GM23338 (cell line): Measurements from ENCODE around the gene ST6GALNAC6.

Source experiments
- CREB1 ChIP-seq: fragments of 250-450 bp; sonication (Bioruptor Pico); IDR thresholded peaks from 2 replicates; pipeline ENCODE4 v1.5.0; 2020; ENCODE audit warnings: low read depth, mild to moderate bottlenecking, moderate library complexity
- EZH2 ChIP-seq: fragments of 200-600 bp; sonication (generic); IDR thresholded peaks from one replicate; pipeline ENCODE4 v1.8.0; 2017; ENCODE audit warnings: antibody characterized with exemption, mild to moderate bottlenecking, low read depth; ENCODE audit not compliant: unreplicated experiment
- POLR2AphosphoS5 ChIP-seq: IDR thresholded peaks from 2 replicates; pipeline ENCODE4 v1.6.1; 2016; ENCODE audit warnings: antibody characterized with exemption, low read depth
- REST ChIP-seq: IDR thresholded peaks from one replicate; pipeline ENCODE4 v1.6.1; 2018; ENCODE audit warnings: antibody characterized with exemption; ENCODE audit not compliant: unreplicated experiment
- ZNF114 ChIP-seq: fragments of 250-450 bp; sonication (Bioruptor Pico); IDR thresholded peaks from 2 replicates; pipeline ENCODE4 v1.5.0; 2020; ENCODE audit warnings: mild to moderate bottlenecking, moderate library complexity
- TF ChIP-seq, protein P1 (sequence below), 2 experiments: fragments of 200-600 bp in 1 of 2; sonication (generic) in 1 of 2; conservative IDR thresholded peaks; 2 replicates each; pipeline versions ENCODE4 v1.5.1 to v1.6.1; 2016 to 2017; ENCODE audit warnings: antibody characterized with exemption in 2 of 2, low read depth in 2 of 2, mild to moderate bottlenecking in 2 of 2, moderate library complexity in 1 of 2

DNA sequence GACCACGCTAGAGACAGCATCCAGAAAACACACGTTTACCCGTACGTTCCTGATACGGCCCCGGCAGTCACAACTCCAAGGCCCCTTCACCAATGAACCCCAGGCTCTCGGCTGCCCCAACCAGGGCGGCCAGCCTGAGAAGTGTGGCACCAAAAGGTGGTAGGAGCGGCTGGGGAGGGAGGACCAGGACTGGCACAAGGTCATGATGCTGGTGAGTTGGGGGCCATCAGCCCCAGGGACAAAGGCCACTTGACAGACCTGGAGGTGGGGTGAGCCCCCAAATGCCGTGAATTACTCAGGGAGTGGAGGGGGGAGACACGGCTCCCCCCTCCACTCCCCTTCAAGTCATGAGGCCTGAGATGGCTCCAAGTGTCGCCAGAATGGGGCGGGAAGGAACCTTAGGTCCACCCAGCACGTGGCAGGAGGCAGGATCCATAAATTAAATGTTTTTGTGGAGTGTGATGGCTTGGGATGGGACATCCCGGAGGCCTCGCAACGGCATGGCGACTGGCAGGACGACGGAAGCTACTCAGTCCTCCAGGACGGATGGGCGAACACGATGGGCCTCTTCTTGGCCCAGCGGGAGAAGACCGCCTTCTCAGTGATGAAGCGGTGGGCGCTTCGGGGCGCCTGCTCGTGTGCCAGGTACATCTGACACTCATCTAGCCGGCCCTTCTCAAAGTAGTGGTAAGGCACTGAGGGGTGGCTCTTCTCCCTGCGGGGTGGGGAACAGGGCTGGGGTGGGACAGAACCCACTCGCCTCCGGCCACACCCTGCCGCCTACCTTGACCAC, 8.7 kb upstream of the ST6GALNAC6 start:
- TF ChIP-seq EZH2 (no peak), POLR2AphosphoS5 (no peak), ZNF114 (CRISPR knock-in tag) (no peak), REST (no peak), CREB1 (CRISPR knock-in tag) (no peak)
- TF ChIP-seq, protein P1, sequence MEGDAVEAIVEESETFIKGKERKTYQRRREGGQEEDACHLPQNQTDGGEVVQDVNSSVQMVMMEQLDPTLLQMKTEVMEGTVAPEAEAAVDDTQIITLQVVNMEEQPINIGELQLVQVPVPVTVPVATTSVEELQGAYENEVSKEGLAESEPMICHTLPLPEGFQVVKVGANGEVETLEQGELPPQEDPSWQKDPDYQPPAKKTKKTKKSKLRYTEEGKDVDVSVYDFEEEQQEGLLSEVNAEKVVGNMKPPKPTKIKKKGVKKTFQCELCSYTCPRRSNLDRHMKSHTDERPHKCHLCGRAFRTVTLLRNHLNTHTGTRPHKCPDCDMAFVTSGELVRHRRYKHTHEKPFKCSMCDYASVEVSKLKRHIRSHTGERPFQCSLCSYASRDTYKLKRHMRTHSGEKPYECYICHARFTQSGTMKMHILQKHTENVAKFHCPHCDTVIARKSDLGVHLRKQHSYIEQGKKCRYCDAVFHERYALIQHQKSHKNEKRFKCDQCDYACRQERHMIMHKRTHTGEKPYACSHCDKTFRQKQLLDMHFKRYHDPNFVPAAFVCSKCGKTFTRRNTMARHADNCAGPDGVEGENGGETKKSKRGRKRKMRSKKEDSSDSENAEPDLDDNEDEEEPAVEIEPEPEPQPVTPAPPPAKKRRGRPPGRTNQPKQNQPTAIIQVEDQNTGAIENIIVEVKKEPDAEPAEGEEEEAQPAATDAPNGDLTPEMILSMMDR (conservative IDR thresholded peaks at IDR 0.05; ENCODE audit: low read depth in 2 of 2): no peak
